ENCODE data around the gene BTRC. TPM values are rescaled to one million over a fixed set of nuclear protein-coding genes. Genes with fewer than 3 reads are reported as not detected.

Gene BTRC
- total and polyA plus RNA-seq, 2 donors from 2014 or later, result 6.7 to 18.0 TPM

DNA sequence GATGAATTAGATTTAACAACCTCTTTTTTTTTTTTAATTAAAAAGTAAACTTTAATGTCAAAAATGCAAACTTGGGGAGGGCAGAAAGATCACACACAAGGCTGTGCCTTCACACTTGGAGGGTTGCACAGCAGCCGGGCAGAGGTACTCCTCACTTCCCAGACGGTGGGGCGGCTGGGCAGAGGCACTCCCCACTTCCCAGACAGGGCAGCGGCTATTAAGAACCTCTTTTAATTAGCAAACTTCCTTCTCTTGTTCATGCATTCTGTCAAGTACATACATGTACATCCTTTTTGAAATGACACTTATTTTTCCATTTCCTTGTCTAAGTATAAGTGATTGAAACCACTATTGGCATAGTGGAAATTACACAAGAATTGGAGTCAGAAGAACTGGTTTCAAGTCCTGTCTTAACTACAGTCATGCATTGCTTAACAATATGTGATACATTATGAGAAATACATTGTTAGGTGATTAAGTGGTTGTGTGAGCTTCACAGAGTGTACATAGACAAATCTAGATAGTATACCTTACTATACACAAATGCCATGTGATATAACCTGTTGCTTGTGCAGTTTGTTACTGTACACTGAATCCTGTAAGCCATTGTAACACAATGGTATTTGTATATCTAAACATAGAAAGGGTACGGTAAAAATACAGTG lies 26.5 kb downstream of the BTRC start:
- Histone ChIP-seq H3K4me1 (ENCODE audit: control insufficient read depth in 2 of 3, insufficient read depth in 2 of 3, low read depth in 1 of 3, low read length in 3 of 3) (no peaks in the 10 kb centered on the region), H3K9ac (ENCODE audit: low read length in 3 of 3) (no peak overlapping the region), H3K27ac (ENCODE audit: low read depth in 2 of 2, low read length in 2 of 2) (no peak overlapping the region), H3K4me3 (ENCODE audit: low read length in 3 of 3) (no peak overlapping the region), H3K27me3 (ENCODE audit: control insufficient read depth, insufficient read depth, low read length) (no peaks in the 10 kb centered on the region), H3K9me3 (ENCODE audit: control insufficient read depth in 2 of 3, insufficient read depth in 1 of 3, low read length in 3 of 3) (no peaks in the 10 kb centered on the region), H3K36me3 (ENCODE audit: control insufficient read depth in 2 of 3, insufficient read depth in 3 of 3, low read length in 3 of 3) (no peaks in the 10 kb centered on the region)
- TF ChIP-seq, protein P1, sequence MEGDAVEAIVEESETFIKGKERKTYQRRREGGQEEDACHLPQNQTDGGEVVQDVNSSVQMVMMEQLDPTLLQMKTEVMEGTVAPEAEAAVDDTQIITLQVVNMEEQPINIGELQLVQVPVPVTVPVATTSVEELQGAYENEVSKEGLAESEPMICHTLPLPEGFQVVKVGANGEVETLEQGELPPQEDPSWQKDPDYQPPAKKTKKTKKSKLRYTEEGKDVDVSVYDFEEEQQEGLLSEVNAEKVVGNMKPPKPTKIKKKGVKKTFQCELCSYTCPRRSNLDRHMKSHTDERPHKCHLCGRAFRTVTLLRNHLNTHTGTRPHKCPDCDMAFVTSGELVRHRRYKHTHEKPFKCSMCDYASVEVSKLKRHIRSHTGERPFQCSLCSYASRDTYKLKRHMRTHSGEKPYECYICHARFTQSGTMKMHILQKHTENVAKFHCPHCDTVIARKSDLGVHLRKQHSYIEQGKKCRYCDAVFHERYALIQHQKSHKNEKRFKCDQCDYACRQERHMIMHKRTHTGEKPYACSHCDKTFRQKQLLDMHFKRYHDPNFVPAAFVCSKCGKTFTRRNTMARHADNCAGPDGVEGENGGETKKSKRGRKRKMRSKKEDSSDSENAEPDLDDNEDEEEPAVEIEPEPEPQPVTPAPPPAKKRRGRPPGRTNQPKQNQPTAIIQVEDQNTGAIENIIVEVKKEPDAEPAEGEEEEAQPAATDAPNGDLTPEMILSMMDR (IDR thresholded peaks at IDR 0.05; ENCODE audit: borderline replicate concordance, extremely low read depth, insufficient read depth), result no peak
- DNase-seq, result no peak
- no peak for FAIRE-seq
- intact Hi-C loops (cut with DNase I), result no loop called here

DNA sequence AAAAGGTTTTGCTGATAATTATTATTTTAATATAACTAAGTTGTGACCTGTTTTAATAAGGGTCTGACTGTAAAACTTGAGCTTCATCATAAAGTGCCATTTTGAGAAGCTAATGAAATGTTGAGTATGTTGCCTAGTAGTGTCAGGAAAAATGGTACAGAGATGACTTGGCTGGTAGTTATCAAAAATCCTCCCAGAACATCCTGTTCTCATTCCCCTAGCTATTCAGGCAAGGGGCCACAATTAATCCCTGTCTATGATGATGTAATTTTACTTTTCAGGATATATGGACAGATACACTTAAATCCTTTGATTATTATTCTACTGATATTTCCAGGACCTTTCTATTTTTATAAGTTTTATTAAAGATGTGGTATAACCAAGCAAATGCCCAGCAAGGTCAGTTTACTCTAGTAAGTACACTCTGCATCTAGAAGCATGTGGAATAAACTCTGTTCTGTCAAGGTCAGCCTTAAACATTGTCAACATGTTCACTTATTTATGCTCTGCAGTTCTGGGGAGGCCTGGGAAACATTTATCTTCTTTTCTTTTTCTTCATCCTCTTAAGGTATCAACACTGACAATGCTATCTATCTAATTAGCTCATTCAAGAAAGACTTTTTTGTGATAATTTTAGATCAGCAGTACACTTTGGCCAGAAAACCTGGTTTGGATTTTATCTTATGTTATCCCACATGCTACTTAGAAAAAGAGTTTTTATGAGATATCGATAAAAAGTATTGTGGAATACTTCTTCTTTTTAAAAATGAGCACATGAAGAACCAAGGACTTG lies 32.1 kb downstream of the BTRC start:
- TF ChIP-seq, protein P1 (IDR thresholded peaks at IDR 0.05; ENCODE audit: borderline replicate concordance, extremely low read depth, insufficient read depth), result no peak
- H3K9ac ChIP-seq (ENCODE audit: low read length in 3 of 3), result no peak overlapping the region
- intact Hi-C loops (cut with DNase I), result no loop called here
- no peaks in the 10 kb centered on the region for H3K9me3 ChIP-seq (ENCODE audit: control insufficient read depth in 2 of 3, insufficient read depth in 1 of 3, low read length in 3 of 3)
- H3K4me1 ChIP-seq (ENCODE audit: control insufficient read depth in 2 of 3, insufficient read depth in 2 of 3, low read depth in 1 of 3, low read length in 3 of 3), result no peaks in the 10 kb centered on the region
- no peak overlapping the region for H3K4me3 ChIP-seq (ENCODE audit: low read length in 3 of 3)
- DNase-seq (no peak), FAIRE-seq (no peak)
- H3K27ac ChIP-seq (ENCODE audit: low read depth in 2 of 2, low read length in 2 of 2), result no peak overlapping the region
- H3K27me3 ChIP-seq (ENCODE audit: control insufficient read depth, insufficient read depth, low read length), result no peaks in the 10 kb centered on the region
- H3K36me3 ChIP-seq (ENCODE audit: control insufficient read depth in 2 of 3, insufficient read depth in 3 of 3, low read length in 3 of 3), result no peaks in the 10 kb centered on the region

DNA sequence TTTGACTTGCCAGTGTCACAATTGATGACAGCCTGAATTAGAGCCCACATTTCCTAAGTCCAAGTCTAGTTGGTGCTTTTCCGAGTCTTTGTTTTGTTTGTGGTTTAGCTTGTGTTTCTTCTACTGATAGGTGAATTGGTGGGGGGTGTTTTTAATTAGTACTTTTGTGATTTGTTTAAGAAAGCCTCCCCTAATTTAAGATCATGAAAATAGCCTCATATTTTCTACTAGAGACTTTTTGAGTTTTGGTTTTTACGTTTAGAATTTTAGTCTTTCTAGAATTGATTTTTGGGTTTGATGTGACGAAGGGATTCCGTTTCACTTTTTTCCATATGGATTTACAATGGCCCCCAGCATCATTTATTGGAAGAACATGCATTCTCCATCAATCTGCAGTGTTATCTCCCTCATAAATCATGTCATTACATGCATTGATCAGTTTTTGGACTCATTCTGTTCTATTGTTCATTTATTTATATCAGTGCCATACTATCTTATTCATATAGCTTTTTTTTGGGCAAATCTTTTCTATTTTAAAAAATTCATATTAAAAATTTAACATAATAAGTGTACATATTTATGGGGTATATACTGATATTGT lies 32.8 kb downstream of the BTRC start:
- DNase-seq (no peak), FAIRE-seq (no peak)
- Histone ChIP-seq H3K4me3 (ENCODE audit: low read length in 3 of 3) (no peak overlapping the region), H3K27ac (ENCODE audit: low read depth in 2 of 2, low read length in 2 of 2) (no peak overlapping the region), H3K9me3 (ENCODE audit: control insufficient read depth in 2 of 3, insufficient read depth in 1 of 3, low read length in 3 of 3) (no peaks in the 10 kb centered on the region), H3K9ac (ENCODE audit: low read length in 3 of 3) (no peak overlapping the region), H3K36me3 (ENCODE audit: control insufficient read depth in 2 of 3, insufficient read depth in 3 of 3, low read length in 3 of 3) (no peaks in the 10 kb centered on the region), H3K27me3 (ENCODE audit: control insufficient read depth, insufficient read depth, low read length) (no peaks in the 10 kb centered on the region), H3K4me1 (ENCODE audit: control insufficient read depth in 2 of 3, insufficient read depth in 2 of 3, low read depth in 1 of 3, low read length in 3 of 3) (no peaks in the 10 kb centered on the region)
- intact Hi-C loops (cut with DNase I), result no loop called here
- TF ChIP-seq, protein P1 (IDR thresholded peaks at IDR 0.05; ENCODE audit: borderline replicate concordance, extremely low read depth, insufficient read depth), result no peak

All from kidney (tissue), 14 donors.